ENCODE results near the gene L3MBTL4.

L3MBTL4 gene

DNA sequence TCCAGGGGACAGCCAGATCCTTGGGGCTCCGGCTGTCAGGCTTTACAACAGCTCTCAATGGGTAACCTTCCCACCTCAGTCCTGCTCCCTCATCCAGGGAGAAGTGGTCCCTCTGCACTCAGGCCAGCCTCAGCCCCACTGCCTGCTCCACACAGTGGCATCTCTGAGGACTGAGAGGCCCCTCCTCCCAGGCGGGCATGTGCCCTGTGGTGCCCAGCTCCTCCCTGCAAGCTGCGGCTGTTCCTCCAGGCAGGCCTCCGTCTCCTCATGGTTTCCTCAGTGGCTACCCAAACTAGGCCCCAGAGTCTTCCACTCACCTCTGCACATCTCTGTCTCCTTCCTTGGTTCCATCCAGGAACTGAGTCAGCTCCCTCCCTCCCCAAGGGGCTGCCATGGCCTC, 437.7 kb downstream of the L3MBTL4 start:
- no peak for DNase-seq

DNA sequence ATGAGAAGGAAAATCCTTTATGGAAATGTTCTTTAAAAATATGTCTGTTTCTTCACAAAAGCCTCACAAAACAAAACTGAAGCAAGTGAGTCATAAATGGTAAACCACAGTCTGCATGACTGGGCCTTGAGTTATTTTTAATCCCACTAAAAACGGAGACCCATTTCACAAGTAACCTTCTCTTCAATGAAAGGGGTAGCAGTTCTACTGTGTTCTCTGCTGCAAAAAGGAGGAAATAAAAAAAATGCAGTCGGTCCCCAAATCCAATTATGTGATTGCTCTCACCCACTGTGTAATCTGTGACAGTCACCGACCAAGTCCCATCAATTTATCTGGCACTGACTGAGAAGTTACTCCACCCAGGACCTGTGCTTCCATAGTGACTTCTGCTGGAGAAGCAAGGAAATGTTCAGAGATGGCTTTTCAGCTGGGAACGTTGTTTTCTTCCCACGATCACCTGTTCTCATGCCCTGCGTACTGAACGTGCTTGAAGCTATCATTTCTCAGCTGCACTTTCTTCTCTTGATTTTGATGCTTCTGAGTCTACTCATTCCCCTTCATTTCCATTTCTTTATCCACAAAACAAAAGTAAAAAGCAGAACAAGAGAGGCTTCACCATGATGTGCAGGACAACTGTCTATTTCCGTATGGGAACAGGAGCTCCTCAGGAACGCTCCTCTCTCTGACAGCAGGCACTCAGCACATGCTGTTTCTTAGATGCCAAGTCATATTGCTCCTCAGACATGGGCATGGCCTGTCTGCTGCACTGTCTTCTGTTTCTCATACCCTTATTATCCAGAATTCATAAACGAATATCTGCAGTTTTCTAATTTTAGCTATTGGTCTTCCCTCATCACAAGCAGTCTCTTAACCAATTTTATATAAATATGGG, 439.4 kb downstream of the L3MBTL4 start:
- no peak for DNase-seq

DNA sequence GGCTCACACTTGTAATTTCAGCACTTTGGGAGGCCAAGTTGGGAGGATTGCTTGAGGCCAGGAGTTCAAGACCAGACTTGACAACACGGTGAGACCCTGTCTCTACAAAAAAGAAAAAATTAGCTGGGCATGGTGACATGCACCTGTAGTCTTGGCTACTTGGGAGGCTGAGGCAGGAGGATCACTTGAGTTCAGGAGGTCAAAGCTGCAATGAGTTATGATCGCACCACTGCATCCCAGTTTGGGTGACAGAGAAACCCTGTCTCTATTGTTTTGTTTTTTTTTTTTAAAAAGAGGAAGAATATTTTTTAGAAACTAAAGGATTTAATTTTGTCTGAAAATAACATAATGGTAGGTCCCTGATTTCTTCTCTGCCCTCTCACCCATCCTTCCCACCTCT, 440.0 kb downstream of the L3MBTL4 start:
- no peak for DNase-seq

GRCh38 chr18:5973099-5973498, 441.6 kb downstream of the L3MBTL4 start:
- no peak for DNase-seq

DNA sequence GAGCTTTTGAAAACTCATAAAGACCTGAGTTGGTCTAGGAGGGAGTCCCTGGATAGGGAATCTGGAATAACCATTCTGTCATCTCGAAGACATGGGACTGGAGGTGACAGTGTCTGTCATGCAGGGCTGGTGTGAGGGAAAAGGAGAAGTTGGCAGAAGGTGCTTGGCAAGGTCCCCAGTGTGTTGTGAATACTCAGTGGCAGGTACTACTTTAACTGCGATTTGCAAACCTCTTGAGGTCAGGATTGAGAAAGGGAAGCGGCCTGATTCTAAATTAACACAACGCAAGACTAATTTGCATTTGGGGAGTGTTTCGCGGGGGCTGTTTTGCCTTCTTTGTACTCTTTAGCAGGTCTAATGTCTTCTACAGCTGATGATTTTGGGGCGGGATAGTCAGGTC, 442.4 kb downstream of the L3MBTL4 start:
- no peak for DNase-seq

GRCh38 chr18:5969989-5970403, 444.7 kb downstream of the L3MBTL4 start:
- DNase-seq: no peak

DNA sequence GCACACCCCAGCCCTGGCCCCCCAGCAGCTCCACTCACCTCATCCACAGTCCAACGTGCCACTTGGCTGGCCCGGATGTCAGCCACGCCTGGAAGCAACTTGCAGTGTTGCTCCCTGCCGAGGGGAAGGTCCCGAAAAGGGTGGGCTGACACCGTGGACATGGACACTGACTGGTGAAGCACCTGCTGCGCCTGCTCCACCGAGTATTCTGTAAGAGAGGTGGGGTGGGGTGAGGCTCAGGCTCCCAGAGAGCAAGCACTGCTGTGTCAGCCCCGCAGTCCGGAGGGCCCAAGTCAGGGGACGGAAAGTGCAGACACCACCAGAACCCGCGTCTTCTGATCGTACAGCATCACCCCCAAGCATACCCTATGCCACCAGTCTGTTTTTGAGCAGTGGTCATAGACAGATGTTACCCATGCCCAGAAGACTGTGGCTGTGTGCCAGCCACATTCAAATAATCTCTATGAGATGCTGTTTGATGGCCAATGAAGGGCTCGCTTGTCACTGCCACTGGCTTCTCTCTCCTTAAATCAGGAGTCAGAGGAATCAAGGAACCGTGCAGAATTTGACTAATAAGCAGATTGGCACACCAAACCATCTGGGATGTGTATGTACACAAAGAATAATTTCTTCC, 445.2 kb downstream of the L3MBTL4 start:
- DNase-seq: no peak

- no peak for DNase-seq
Measured at GRCh38 chr18:5967666-5968065, 447.0 kb downstream of the L3MBTL4 start.

GRCh38 chr18:5967007-5967406, 447.7 kb downstream of the L3MBTL4 start:
- no peak for DNase-seq

DNA sequence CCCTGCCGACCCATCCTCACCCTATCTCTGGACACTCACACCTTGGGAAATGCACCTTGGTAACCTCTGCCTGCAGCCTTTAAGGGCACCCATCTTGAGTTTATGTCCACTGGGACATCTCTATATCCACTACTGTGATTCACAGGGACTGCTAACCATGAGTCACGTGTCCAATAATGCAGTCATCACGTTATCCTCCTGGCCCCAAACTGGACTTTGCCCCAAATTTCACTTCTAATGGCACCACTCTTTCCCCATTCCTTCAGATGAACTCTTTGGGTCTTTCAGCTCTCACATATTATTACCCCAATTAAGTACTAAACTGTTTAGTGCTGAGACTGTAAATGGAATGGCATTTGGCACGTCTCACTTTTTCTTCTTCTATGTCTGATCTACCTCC, 448.2 kb downstream of the L3MBTL4 start:
- DNase-seq: no peak

- DNase-seq: no peak
Measured at GRCh38 chr18:5964996-5965395, 449.7 kb downstream of the L3MBTL4 start.

DNA sequence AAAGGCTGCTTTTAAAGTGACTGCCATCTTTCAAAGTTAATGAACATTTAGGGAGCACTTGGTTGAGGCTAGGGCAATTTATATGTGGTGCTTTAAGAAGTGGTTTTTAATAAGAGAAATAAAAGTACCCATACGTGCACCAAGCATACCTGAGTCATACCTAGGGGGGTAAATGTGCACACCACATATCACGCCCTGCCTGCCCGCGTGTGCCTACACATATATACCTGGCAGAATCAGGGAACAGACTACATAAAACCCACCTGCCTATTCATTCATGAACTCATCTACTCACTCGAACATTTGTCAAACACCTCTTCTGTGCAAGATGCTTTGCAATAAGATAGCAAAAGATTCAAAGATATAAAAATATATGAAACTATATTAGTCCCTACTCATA, 450.1 kb downstream of the L3MBTL4 start:
- DNase-seq: no peak

GRCh38 chr18:5964108-5964507, 450.6 kb downstream of the L3MBTL4 start:
- no peak for DNase-seq

GRCh38 chr18:5963267-5963666, 451.4 kb downstream of the L3MBTL4 start:
- DNase-seq: no peak

- no peak for DNase-seq
Measured at GRCh38 chr18:5962362-5962761, 452.3 kb downstream of the L3MBTL4 start.

DNA sequence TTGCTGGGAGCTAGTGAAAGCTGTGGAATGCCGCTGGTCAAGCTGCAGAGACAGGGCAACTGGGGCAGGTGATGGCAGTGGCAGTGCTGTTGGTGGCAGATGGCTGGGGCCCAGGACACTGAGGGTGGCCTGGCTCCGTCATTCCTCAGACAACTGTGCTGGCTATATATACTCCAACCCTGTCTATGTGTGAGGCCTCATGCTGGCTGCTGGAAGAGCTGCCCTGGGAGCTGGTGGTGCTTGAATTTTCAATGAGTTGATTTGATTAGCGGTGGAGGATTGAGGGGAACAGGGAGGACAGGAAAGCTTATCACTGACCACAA, 452.9 kb downstream of the L3MBTL4 start:
- DNase-seq: no peak

GRCh38 chr18:5961097-5961827, 453.4 kb downstream of the L3MBTL4 start:
- DNase-seq: no peak

GRCh38 chr18:5958822-5959221, 455.9 kb downstream of the L3MBTL4 start:
- no peak for DNase-seq

GRCh38 chr18:5955861-5956260, 458.9 kb downstream of the L3MBTL4 start:
- no peak for DNase-seq

- no peak for DNase-seq
Measured at GRCh38 chr18:5951515-5952091, 463.1 kb downstream of the L3MBTL4 start.

DNA sequence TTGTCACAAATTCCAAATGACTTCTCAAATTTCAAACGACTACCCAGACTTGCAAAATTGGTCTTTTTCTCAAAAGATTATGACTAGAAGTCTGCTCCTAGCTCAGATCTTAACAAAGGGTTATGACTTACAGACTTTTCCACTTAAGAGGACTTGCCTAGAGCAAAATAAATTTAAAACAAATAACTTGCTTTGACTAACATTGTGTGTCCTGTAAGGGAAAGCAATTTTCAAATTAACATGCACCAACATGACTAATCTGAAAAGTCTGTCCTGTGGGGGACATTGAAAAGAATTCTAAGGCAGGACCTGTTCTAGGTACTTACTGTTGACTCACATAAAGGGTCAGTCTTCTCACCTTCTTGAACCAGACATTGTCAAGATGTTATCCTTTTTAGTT, 465.9 kb downstream of the L3MBTL4 start:
- DNase-seq: no peak

GRCh38 chr18:5948237-5948636, 466.5 kb downstream of the L3MBTL4 start:
- DNase-seq: no peak

DNA sequence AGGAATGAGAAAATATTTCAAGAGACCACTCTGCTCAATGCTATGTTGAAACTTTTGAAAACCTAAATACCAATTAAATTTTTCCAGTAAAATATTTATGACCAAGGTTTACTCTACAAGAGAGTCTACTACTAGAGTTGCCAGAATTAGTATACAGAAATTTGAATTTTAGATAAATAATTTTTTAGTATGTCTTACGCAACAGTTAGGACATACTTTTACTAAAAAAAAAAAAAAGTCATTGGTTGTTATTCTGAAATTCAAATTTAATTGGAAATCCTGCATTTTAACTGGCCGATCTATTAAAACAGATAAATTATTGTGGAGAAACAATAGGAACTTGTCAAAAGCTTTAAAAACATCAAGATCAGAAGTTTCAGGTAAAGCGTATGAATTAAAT, 470.3 kb downstream of the L3MBTL4 start:
- no peak for DNase-seq

GRCh38 chr18:5943514-5943913, 471.2 kb downstream of the L3MBTL4 start:
- no peak for DNase-seq

Measured in CD4-positive, alpha-beta T cell treated with Interleukin-21 for 1 hour (primary cell).